ENCODE measurements around the gene EPB41L4A. TPM values are rescaled to one million over a fixed set of nuclear protein-coding genes. Genes with fewer than 3 reads are reported as not detected.
A peak's percentile ranks its signal among the peaks of the same experiment; 100 is the strongest.

The EPB41L4A gene
- total RNA-seq, 2 donors from 2014 or later, result 7.7 to 9.9 TPM

GRCh38 chr5:112258571-112258970, 160.5 kb downstream of the EPB41L4A start:
- Mint-ChIP-seq H3K27ac (no peak overlapping the region), H3K9me3 (no peaks in the 10 kb centered on the region), H3K27me3 (ENCODE audit: insufficient read depth) (peaks cover 47% of the 10 kb centered on the region), H3K36me3 (ENCODE audit: low read depth) (no peaks in the 10 kb centered on the region), H3K4me1 (no peaks in the 10 kb centered on the region), H3K4me3 (no peak overlapping the region)
- H3K27me3 ChIP-seq (ENCODE audit: control insufficient read depth, insufficient read depth, low read length, poor library complexity, severe bottlenecking), result peaks cover 66% of the 10 kb centered on the region
- no peak overlapping the region for H3K4me3 ChIP-seq (ENCODE audit: low read length)
- H3K4me1 ChIP-seq (ENCODE audit: control insufficient read depth, insufficient read depth, low read length), result no peaks in the 10 kb centered on the region
- H3K9me3 ChIP-seq (ENCODE audit: control insufficient read depth, low read length), result no peaks in the 10 kb centered on the region
- no peaks in the 10 kb centered on the region for H3K36me3 ChIP-seq (ENCODE audit: control insufficient read depth, insufficient read depth, low read length)
- no peak overlapping the region for H3K27ac ChIP-seq (ENCODE audit: low read depth, low read length)
- 90 to 100% methylated on average over 1 to 2 of the region's 2 CpGs for WGBS, 2 experiments (ENCODE audit: insufficient coverage in 1 of 2, insufficient read length in 1 of 2)
- no peak for DNase-seq
- H3K9ac ChIP-seq (ENCODE audit: extremely low read depth, low read length, poor library complexity, severe bottlenecking), result no peak overlapping the region
- TF ChIP-seq CTCF (conservative IDR thresholded peaks at IDR 0.05), result no peak

- no peaks in the 10 kb centered on the region for H3K9me3 ChIP-seq (ENCODE audit: control insufficient read depth, low read length)
- DNase-seq, result no peak
- no peaks in the 10 kb centered on the region for H3K36me3 Mint-ChIP-seq (ENCODE audit: low read depth)
- H3K27me3 ChIP-seq (ENCODE audit: control insufficient read depth, insufficient read depth, low read length, poor library complexity, severe bottlenecking), result peaks cover 72% of the 10 kb centered on the region
- TF ChIP-seq CTCF (conservative IDR thresholded peaks at IDR 0.05), result no peak
- H3K4me3 ChIP-seq (ENCODE audit: low read length), result no peak overlapping the region
- H3K27ac ChIP-seq (ENCODE audit: low read depth, low read length), result no peak overlapping the region
- H3K27ac Mint-ChIP-seq, result no peak overlapping the region
- H3K27me3 Mint-ChIP-seq (ENCODE audit: insufficient read depth), result peaks cover 51% of the 10 kb centered on the region
- H3K4me1 ChIP-seq (ENCODE audit: control insufficient read depth, insufficient read depth, low read length), result no peaks in the 10 kb centered on the region
- H3K9ac ChIP-seq (ENCODE audit: extremely low read depth, low read length, poor library complexity, severe bottlenecking), result no peak overlapping the region
- no peaks in the 10 kb centered on the region for H3K36me3 ChIP-seq (ENCODE audit: control insufficient read depth, insufficient read depth, low read length)
- H3K9me3 Mint-ChIP-seq, result no peaks in the 10 kb centered on the region
- H3K4me1 Mint-ChIP-seq, result no peaks in the 10 kb centered on the region
- no peak overlapping the region for H3K4me3 Mint-ChIP-seq
These were observed 161.1 kb downstream of the EPB41L4A start for GRCh38 chr5:112257976-112258375.

- Mint-ChIP-seq H3K36me3 (ENCODE audit: low read depth) (no peaks in the 10 kb centered on the region), H3K27ac (no peak overlapping the region), H3K4me3 (no peak overlapping the region), H3K4me1 (no peaks in the 10 kb centered on the region), H3K27me3 (ENCODE audit: insufficient read depth) (peaks cover 57% of the 10 kb centered on the region), H3K9me3 (no peaks in the 10 kb centered on the region)
- peak; percentile 47 for TF ChIP-seq CTCF (conservative IDR thresholded peaks at IDR 0.05)
- H3K9ac ChIP-seq (ENCODE audit: extremely low read depth, low read length, poor library complexity, severe bottlenecking), result no peak overlapping the region
- H3K4me3 ChIP-seq (ENCODE audit: low read length), result no peak overlapping the region
- no peak overlapping the region for H3K27ac ChIP-seq (ENCODE audit: low read depth, low read length)
- no peaks in the 10 kb centered on the region for H3K9me3 ChIP-seq (ENCODE audit: control insufficient read depth, low read length)
- no peaks in the 10 kb centered on the region for H3K4me1 ChIP-seq (ENCODE audit: control insufficient read depth, insufficient read depth, low read length)
- H3K36me3 ChIP-seq (ENCODE audit: control insufficient read depth, insufficient read depth, low read length), result no peaks in the 10 kb centered on the region
- peaks cover 81% of the 10 kb centered on the region for H3K27me3 ChIP-seq (ENCODE audit: control insufficient read depth, insufficient read depth, low read length, poor library complexity, severe bottlenecking)
- DNase-seq, result no peak
These were observed 162.1 kb downstream of the EPB41L4A start for GRCh38 chr5:112257005-112257404.

Measured in endodermal cell (in vitro differentiated cells).